SK-N-SH (cell line): ENCODE results near the gene MORN3.
"Not testable (repeated sequence)": the region's sequence is repeated elsewhere in the genome, so short reads cannot be mapped to it uniquely, and the experiment has no call there.

Experiments
- FOSL2 ChIP-seq: IDR thresholded peaks from 2 replicates; pipeline ENCODE4 v1.4.0; 2012; ENCODE audit warnings: low read depth, mild to moderate bottlenecking, moderate library complexity, borderline replicate concordance
- FOXM1 ChIP-seq: IDR thresholded peaks from 2 replicates; pipeline ENCODE4 v1.4.0; 2012; ENCODE audit warnings: low read depth, mild to moderate bottlenecking
- GATA2 ChIP-seq: sonication (generic); formaldehyde crosslinking; IDR thresholded peaks from 2 replicates; pipeline ENCODE4 v1.5.0; 2020; ENCODE audit warnings: mild to moderate bottlenecking, missing genetic modification reagents
- JUND ChIP-seq: IDR thresholded peaks from 2 replicates; pipeline ENCODE4 v1.4.0; 2012
- NRF1 ChIP-seq: IDR thresholded peaks from 2 replicates; pipeline ENCODE4 v1.6.1; 2012; ENCODE audit warnings: low read depth, mild to moderate bottlenecking, low read length
- POLR2AphosphoS5 ChIP-seq: IDR thresholded peaks from 2 replicates; pipeline ENCODE4 v1.6.1; 2012; ENCODE audit warnings: low read depth, low read length
- RAD21 ChIP-seq: IDR thresholded peaks from 2 replicates; pipeline ENCODE4 v1.6.1; 2012; ENCODE audit warnings: mild to moderate bottlenecking, low read length
- RCOR1 ChIP-seq: fragments of 150-350 bp; IDR thresholded peaks from 2 replicates; pipeline ENCODE4 v1.6.1; 2017; ENCODE audit warnings: antibody characterized with exemption, low read length
- RXRA ChIP-seq: IDR thresholded peaks from 2 replicates; pipeline ENCODE4 v1.4.0; 2012; ENCODE audit warnings: low read depth, mild to moderate bottlenecking, borderline replicate concordance
- YY1 ChIP-seq: IDR thresholded peaks from 2 replicates; pipeline ENCODE4 v1.4.0; 2012; ENCODE audit warnings: low read depth, mild to moderate bottlenecking
- TF ChIP-seq, protein P1 (sequence below): fragments of 200-600 bp; sonication (generic); IDR thresholded peaks from 2 replicates; pipeline ENCODE4 v1.6.1; 2017; ENCODE audit warnings: antibody characterized with exemption, mild to moderate bottlenecking, moderate library complexity
- TF ChIP-seq, protein P2 (sequence below): IDR thresholded peaks from 2 replicates; pipeline ENCODE4 v1.4.0; 2012; ENCODE audit warnings: low read depth, borderline replicate concordance

DNA sequence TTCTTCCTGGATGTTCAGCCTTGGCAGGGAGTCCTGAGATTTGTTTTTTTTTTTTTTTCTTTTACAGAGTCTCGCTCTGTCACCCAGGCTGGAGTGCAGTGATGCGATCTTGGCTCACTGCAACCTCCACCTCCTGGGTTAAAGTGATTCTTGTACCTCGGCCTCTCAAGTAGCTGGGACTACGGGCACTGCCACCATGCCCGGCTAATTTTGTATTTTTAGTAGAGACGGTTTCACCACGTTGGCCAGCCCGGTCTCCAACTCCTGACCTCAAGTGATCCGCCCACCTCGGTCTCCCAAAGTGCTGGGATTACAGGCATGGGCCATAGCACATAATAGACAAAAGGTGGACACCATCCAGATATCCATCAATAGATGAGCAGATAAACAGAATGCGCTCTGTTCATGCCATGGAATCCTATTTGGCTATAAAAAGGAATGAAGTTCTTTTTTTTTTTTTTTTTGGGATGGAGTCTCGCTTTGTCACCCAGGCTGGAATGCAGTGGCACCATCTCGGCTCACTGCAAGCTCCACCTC, 10.3 kb upstream of the MORN3 start:
- TF ChIP-seq, protein P1, sequence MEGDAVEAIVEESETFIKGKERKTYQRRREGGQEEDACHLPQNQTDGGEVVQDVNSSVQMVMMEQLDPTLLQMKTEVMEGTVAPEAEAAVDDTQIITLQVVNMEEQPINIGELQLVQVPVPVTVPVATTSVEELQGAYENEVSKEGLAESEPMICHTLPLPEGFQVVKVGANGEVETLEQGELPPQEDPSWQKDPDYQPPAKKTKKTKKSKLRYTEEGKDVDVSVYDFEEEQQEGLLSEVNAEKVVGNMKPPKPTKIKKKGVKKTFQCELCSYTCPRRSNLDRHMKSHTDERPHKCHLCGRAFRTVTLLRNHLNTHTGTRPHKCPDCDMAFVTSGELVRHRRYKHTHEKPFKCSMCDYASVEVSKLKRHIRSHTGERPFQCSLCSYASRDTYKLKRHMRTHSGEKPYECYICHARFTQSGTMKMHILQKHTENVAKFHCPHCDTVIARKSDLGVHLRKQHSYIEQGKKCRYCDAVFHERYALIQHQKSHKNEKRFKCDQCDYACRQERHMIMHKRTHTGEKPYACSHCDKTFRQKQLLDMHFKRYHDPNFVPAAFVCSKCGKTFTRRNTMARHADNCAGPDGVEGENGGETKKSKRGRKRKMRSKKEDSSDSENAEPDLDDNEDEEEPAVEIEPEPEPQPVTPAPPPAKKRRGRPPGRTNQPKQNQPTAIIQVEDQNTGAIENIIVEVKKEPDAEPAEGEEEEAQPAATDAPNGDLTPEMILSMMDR, result not testable (repeated sequence)
- not testable (repeated sequence) for TF ChIP-seq FOXM1; NRF1; JUND; RAD21; FOSL2; GATA2 (CRISPR knock-in tag); RCOR1; POLR2AphosphoS5; RXRA; YY1
- TF ChIP-seq, protein P2, sequence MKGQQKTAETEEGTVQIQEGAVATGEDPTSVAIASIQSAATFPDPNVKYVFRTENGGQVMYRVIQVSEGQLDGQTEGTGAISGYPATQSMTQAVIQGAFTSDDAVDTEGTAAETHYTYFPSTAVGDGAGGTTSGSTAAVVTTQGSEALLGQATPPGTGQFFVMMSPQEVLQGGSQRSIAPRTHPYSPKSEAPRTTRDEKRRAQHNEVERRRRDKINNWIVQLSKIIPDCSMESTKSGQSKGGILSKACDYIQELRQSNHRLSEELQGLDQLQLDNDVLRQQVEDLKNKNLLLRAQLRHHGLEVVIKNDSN, result not testable (repeated sequence)
